Activated CD8-positive, alpha-beta T cell treated with anti-CD3 and anti-CD28 coated beads for 36 hours (primary cell): Measurements from ENCODE around the gene CACNA1B. TPM values are rescaled to one million over a fixed set of nuclear protein-coding genes. Genes with fewer than 3 reads are reported as not detected.

Experiments
- ATAC-seq: fragments of 200-7000 bp; cut with Tn5 transposase; one replicate; pipeline ENCODE4 v1.10.0; 2021; ENCODE audit warnings: mild to moderate bottlenecking, moderate library complexity
- CTCF ChIA-PET: fragments of 350-600 bp; sonication (Branson Sonifier 250); formaldehyde crosslinking; loops from one replicate; lab custom pipeline; 2021; ENCODE audit warnings: antibody characterized with exemption; lab: Charles Lee
- POLR2A ChIA-PET: fragments of 350-600 bp; sonication (Branson Sonifier 250); formaldehyde crosslinking; loops from one replicate; lab custom pipeline; 2021; ENCODE audit warnings: antibody characterized with exemption; lab: Charles Lee
- DNase-seq: peaks from one replicate; pipeline ENCODE4 v3.0.0-alpha.2; 2020
- H3K27ac Mint-ChIP-seq: one replicate; pipeline ENCODE4 v1.8.0; 2021; ENCODE audit warnings: mild to moderate bottlenecking, mixed read lengths
- H3K27me3 Mint-ChIP-seq: one replicate; pipeline ENCODE4 v1.8.0; 2021; ENCODE audit warnings: mixed read lengths
- H3K36me3 Mint-ChIP-seq: one replicate; pipeline ENCODE4 v1.8.0; 2021; ENCODE audit warnings: low read depth, mixed read lengths
- H3K4me1 Mint-ChIP-seq: one replicate; pipeline ENCODE4 v1.8.0; 2021; ENCODE audit warnings: low read depth, mixed read lengths
- H3K4me3 Mint-ChIP-seq: one replicate; pipeline ENCODE4 v1.8.0; 2021; ENCODE audit warnings: mild to moderate bottlenecking, moderate library complexity, mixed read lengths
- H3K9me3 Mint-ChIP-seq: one replicate; pipeline ENCODE4 v1.8.0; 2021; ENCODE audit warnings: mixed read lengths
- CTCF ChIP-seq: fragments of 200-600 bp; IDR thresholded peaks from one replicate; pipeline ENCODE4 v1.8.0; 2022; ENCODE audit warnings: antibody characterized with exemption, mild to moderate bottlenecking
- intact Hi-C: fragments of 100-400 bp; cut with micrococcal nuclease; formaldehyde crosslinking; loops from one replicate; pipeline ENCODE4 v1.10.0; 2022
- total RNA-seq, 2 experiments: library from RNA; stranded (reverse); gene quantifications; one replicate each; pipeline ENCODE4 v1.2.3, GENCODE V29; 2021

The CACNA1B gene
- total RNA-seq, 2 experiments from 2014 or later, result not detected

GRCh38 chr9:137836831-137837241, 40.7 kb upstream of the CACNA1B start:
- Mint-ChIP-seq H3K27ac (no peak overlapping the region), H3K9me3 (no peaks in the 10 kb centered on the region), H3K36me3 (peaks cover 9% of the 10 kb centered on the region), H3K27me3 (no peaks in the 10 kb centered on the region), H3K4me3 (no peak overlapping the region), H3K4me1 (no peaks in the 10 kb centered on the region)
- ATAC-seq (no peak), DNase-seq (no peak)
- intact Hi-C loops, result no loop called here
- CTCF ChIA-PET, result no interaction called here
- POLR2A ChIA-PET, result no interaction called here
- no peak for TF ChIP-seq CTCF

- DNase-seq, result no peak
These were observed 40.0 kb upstream of the CACNA1B start for GRCh38 chr9:137837345-137838278.

GRCh38 chr9:137838576-137838975, 39.0 kb upstream of the CACNA1B start:
- no peaks in the 10 kb centered on the region for H3K27me3 Mint-ChIP-seq
- no peak for ATAC-seq
- POLR2A ChIA-PET, result no interaction called here
- no peaks in the 10 kb centered on the region for H3K4me1 Mint-ChIP-seq
- intact Hi-C loops, result no loop called here
- H3K27ac Mint-ChIP-seq, result no peak overlapping the region
- H3K9me3 Mint-ChIP-seq, result peaks cover 2% of the 10 kb centered on the region
- no peak for TF ChIP-seq CTCF
- CTCF ChIA-PET, result no interaction called here
- no peak for DNase-seq
- H3K4me3 Mint-ChIP-seq, result no peak overlapping the region
- peaks cover 6% of the 10 kb centered on the region for H3K36me3 Mint-ChIP-seq

More at GRCh38 chr9:137837345-137838278, 40.0 kb upstream of the CACNA1B start:
- Mint-ChIP-seq H3K4me1 (no peaks in the 10 kb centered on the region), H3K9me3 (no peaks in the 10 kb centered on the region), H3K4me3 (no peak overlapping the region), H3K27ac (no peak overlapping the region), H3K36me3 (peaks cover 7% of the 10 kb centered on the region), H3K27me3 (no peaks in the 10 kb centered on the region)
- ATAC-seq, result no peak
- no peak for TF ChIP-seq CTCF
- ChIA-PET POLR2A (no interaction called here), CTCF (no interaction called here)
- intact Hi-C loops, result no loop called here

- no peaks in the 10 kb centered on the region for H3K27me3 Mint-ChIP-seq
- H3K4me3 Mint-ChIP-seq, result no peak overlapping the region
- intact Hi-C loops, result no loop called here
- peaks cover 5% of the 10 kb centered on the region for H3K9me3 Mint-ChIP-seq
- no peak for ATAC-seq
- no peak for DNase-seq
- TF ChIP-seq CTCF, result no peak
- H3K27ac Mint-ChIP-seq, result no peak overlapping the region
- H3K36me3 Mint-ChIP-seq, result no peaks in the 10 kb centered on the region
- no peaks in the 10 kb centered on the region for H3K4me1 Mint-ChIP-seq
- ChIA-PET CTCF (no interaction called here), POLR2A (no interaction called here)
These were observed 34.2 kb upstream of the CACNA1B start for GRCh38 chr9:137843355-137843754.

GRCh38 chr9:137851516-137852267, 25.9 kb upstream of the CACNA1B start:
- no peak for DNase-seq
- ChIA-PET CTCF (no interaction called here), POLR2A (no interaction called here)
- peaks cover 4% of the 10 kb centered on the region for H3K36me3 Mint-ChIP-seq
- H3K27me3 Mint-ChIP-seq, result no peaks in the 10 kb centered on the region
- peaks cover 19% of the 10 kb centered on the region for H3K9me3 Mint-ChIP-seq
- no peaks in the 10 kb centered on the region for H3K4me1 Mint-ChIP-seq
- no peak for TF ChIP-seq CTCF
- intact Hi-C loops, result no loop called here
- no peak overlapping the region for H3K4me3 Mint-ChIP-seq
- ATAC-seq, result no peak
- H3K27ac Mint-ChIP-seq, result no peak overlapping the region
